Ishikawa (cell line): ENCODE data around the gene UTP25.

ENCODE experiments used
- CEBPB ChIP-seq: IDR thresholded peaks from 2 replicates; pipeline ENCODE4 v1.6.1; 2012
- CREB1 ChIP-seq: IDR thresholded peaks from 2 replicates; pipeline ENCODE4 v1.6.1; 2012; ENCODE audit warnings: low read depth
- EP300 ChIP-seq: IDR thresholded peaks from 2 replicates; pipeline ENCODE4 v1.6.1; 2012; ENCODE audit warnings: borderline replicate concordance
- NFIC ChIP-seq: IDR thresholded peaks from 2 replicates; pipeline ENCODE4 v1.6.1; 2012
- TAF1 ChIP-seq: IDR thresholded peaks from 2 replicates; pipeline ENCODE4 v1.6.1; 2012; ENCODE audit warnings: low read depth, mild to moderate bottlenecking
- TCF12 ChIP-seq: IDR thresholded peaks from 2 replicates; pipeline ENCODE4 v1.6.1; 2012; ENCODE audit warnings: low read depth
- YY1 ChIP-seq: IDR thresholded peaks from 2 replicates; pipeline ENCODE4 v1.6.1; 2012; ENCODE audit warnings: low read depth
- TF ChIP-seq, protein P1 (sequence below): IDR thresholded peaks from 2 replicates; pipeline ENCODE4 v1.6.1; 2012

DNA sequence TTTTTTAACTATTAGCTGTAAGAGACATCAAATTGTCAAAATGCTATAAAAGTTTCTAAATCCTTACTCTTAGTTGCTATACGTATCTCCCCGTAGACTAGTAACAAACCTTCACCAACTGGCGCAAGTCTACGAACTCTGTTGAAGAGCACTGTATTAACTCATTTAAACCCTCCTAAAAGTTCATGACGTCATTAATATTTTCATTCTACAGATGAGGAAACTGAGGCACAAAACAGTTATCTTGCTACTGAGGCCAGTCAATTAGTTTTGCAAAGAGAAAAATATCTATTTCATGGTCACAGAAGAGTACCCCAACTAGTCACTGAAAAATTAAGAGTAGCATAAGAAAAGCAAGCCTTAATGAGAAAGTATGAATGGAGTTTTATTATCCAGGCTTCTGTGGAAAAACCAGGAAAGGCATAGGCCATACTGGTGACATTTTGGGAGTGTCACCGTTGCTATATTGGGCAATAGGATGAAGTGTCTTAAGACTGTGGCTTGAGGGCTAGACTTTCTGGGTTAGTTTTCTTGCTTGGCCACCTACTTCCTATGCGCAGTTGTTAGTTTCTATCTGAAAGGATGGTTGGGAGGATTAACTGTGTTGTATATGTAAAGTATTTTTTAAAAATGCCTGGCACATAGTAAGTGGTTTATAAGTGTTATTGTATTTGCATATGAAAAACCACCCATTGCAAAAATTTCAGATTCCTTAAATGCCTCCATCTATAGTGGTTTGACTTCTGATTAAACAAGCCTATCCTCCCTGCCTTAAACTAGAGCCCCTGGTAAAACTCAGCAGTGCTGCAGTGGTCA is 57.8 kb downstream of the UTP25 start:
- TF ChIP-seq, protein P1, sequence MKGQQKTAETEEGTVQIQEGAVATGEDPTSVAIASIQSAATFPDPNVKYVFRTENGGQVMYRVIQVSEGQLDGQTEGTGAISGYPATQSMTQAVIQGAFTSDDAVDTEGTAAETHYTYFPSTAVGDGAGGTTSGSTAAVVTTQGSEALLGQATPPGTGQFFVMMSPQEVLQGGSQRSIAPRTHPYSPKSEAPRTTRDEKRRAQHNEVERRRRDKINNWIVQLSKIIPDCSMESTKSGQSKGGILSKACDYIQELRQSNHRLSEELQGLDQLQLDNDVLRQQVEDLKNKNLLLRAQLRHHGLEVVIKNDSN, result no peak
- TF ChIP-seq YY1, result no peak
- no peak for TF ChIP-seq CREB1
- TF ChIP-seq EP300, result no peak
- no peak for TF ChIP-seq TAF1
- no peak for TF ChIP-seq CEBPB
- TF ChIP-seq TCF12, result no peak
- no peak for TF ChIP-seq NFIC
